ENCODE data around the gene KBTBD8. TPM values are rescaled to one million over a fixed set of nuclear protein-coding genes. Genes with fewer than 3 reads are reported as not detected.

Gene KBTBD8
- total and polyA plus RNA-seq, 2 of the 8 experiments (the other 6 are each of a cell fraction or from before 2014, with no cell fraction given): 3.2 to 23.9 TPM

DNA sequence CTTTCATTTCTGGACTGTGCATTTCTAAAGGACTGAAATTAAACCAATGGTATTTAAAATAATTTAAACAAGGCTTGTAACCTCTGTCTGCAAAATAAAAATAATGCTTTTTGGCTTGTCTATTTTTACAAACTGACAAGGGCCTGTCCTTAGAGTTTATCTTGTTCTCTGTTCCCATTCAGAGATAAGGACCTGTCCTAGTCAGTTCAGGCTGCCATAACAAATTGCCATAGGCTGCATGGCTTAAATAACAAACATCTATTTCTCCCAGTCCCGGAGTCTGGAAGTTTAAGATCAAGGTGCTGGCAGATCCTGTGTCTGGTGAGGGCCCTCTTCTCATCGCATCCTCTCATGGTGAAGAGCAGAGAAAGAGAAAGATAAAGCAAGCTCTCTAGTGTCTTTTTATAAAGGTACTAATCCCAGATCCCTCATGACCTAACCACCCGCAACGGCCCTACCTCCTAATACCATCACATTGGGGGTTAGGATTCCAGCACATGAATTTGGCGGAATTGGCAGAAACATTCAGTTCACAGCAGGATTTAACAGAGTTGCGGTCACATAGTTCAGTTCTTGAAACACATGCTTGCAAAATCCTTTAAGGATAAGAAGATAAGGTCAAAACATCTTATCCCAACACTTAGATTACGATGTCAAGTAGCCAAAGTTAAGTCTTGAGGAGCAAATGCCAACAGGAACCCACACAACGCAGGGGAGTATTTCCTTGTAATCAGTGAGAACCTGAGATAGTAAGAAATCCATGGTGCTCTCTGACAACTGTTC, 17.8 kb downstream of the KBTBD8 start:
- H2BK12ac ChIP-seq (ENCODE audit: low read depth, low read length): no peak overlapping the region
- no peak overlapping the region for H3K23ac ChIP-seq (ENCODE audit: insufficient read length)
- H2AFZ ChIP-seq (ENCODE audit: low read length): 0 out of 2 replicates have a peak overlapping the region, but pooled peaks have one; percentile 11
- no peaks in the 10 kb centered on the region for H3K79me2 ChIP-seq (ENCODE audit: control insufficient read depth in 1 of 2, insufficient read depth in 2 of 2, low read length in 2 of 2)
- H3K4ac ChIP-seq (replicated peaks; ENCODE audit: insufficient read length, low read depth, low read length): no peak overlapping the region
- no peak overlapping the region for H2BK120ac ChIP-seq (replicated peaks; ENCODE audit: low read depth, low read length)
- H3K79me1 ChIP-seq (ENCODE audit: low read depth, low read length): no peaks in the 10 kb centered on the region
- no peak overlapping the region for H4K91ac ChIP-seq (replicated peaks; ENCODE audit: insufficient read length, low read length)
- no peak overlapping the region for H2AK5ac ChIP-seq (ENCODE audit: low read depth, low read length)
- ChIA-PET CTCF (ENCODE audit: partially characterized antibody) (interaction anchor here (0.7 to 1.9 kb wide), 2 partner anchors 25 to 77 kb away, joined by 3 to 4 read pairs; no protein-coding TSS in a partner anchor), POLR2A (ENCODE audit: partially characterized antibody) (no interaction called here)
- FAIRE-seq: no peak
- H3K36me3 ChIP-seq (ENCODE audit: control insufficient read depth in 2 of 4, insufficient read depth in 4 of 4, low read length in 3 of 4): no peaks in the 10 kb centered on the region
- H3K27me3 ChIP-seq (replicated peaks in 1 of 4; ENCODE audit: control insufficient read depth in 3 of 4, extremely low read depth in 1 of 4, insufficient read depth in 3 of 4, low read length in 3 of 4): no peaks in the 10 kb centered on the region
- H4K20me1 ChIP-seq (replicated peaks in 1 of 2; ENCODE audit: control insufficient read depth in 1 of 2, insufficient read depth in 2 of 2, low read length in 2 of 2): no peaks in the 10 kb centered on the region
- no peak overlapping the region for H3K9ac ChIP-seq (replicated peaks in 1 of 4; ENCODE audit: extremely low read depth in 1 of 4, low read depth in 3 of 4, low read length in 3 of 4)
- WGBS, 2 experiments (ENCODE audit: extremely low coverage in 1 of 2, insufficient coverage in 1 of 2, insufficient read length in 1 of 2, insufficient replicate concordance in 2 of 2, low coverage in 1 of 2, low lambda C conversion rate in 2 of 2, missing lambda C conversion rate in 1 of 2): 92% methylated on average over 8 of the region's 8 CpGs; no CpG with 5 or more reads in 1 of the 2 experiments
- H3K27ac ChIP-seq (ENCODE audit: low read depth, low read length): no peak overlapping the region
- no peaks in the 10 kb centered on the region for H3K9me3 ChIP-seq (ENCODE audit: insufficient read depth in 2 of 2, low read depth in 1 of 2, low read length in 1 of 2)
- no peak overlapping the region for H4K8ac ChIP-seq (ENCODE audit: extremely low read depth, insufficient read depth, low read length)
- H3K18ac ChIP-seq (ENCODE audit: extremely low read depth, low read length): no peak overlapping the region
- H2BK5ac ChIP-seq (ENCODE audit: low read depth, low read length): no peak overlapping the region
- H2BK20ac ChIP-seq (ENCODE audit: low read length): no peak overlapping the region
- H2BK15ac ChIP-seq (ENCODE audit: low read length): no peak overlapping the region
- no peak overlapping the region for H3K4me3 ChIP-seq (ENCODE audit: extremely low read depth in 1 of 4, insufficient read depth in 2 of 4, low read depth in 3 of 4, low read length in 4 of 4)
- no peak for DNase-seq (ENCODE audit: low read depth in 1 of 2, low spot score in 2 of 2)
- no peaks in the 10 kb centered on the region for H3K23me2 ChIP-seq (ENCODE audit: low read depth, low read length)
- no peak overlapping the region for H3K14ac ChIP-seq (ENCODE audit: insufficient read length)
- peaks cover 0 to 7% (median 2%) of the 10 kb centered on the region in 4 experiments; a peak in 3 of 7 replicates for H3K4me1 ChIP-seq (replicated peaks in 1 of 4; ENCODE audit: control insufficient read depth in 3 of 4, insufficient read depth in 4 of 4, low read length in 3 of 4)
- no peak overlapping the region for H4K5ac ChIP-seq (ENCODE audit: insufficient read length, low read depth, low read length)
- no peak overlapping the region for H3K4me2 ChIP-seq (ENCODE audit: insufficient read depth in 1 of 2, low read depth in 2 of 2, low read length in 2 of 2)
- no peak overlapping the region for H3K56ac ChIP-seq (replicated peaks; ENCODE audit: insufficient read length, low read depth, low read length)
- TF ChIP-seq YY1 (IDR thresholded peaks at IDR 0.05; ENCODE audit: low read depth, low read length) (no peak), NRF1 (IDR thresholded peaks at IDR 0.05; ENCODE audit: low read depth, low read length) (no peak), BCL11A (IDR thresholded peaks at IDR 0.05; ENCODE audit: low read depth in 2 of 2, low read length in 2 of 2) (no peak), SP4 (IDR thresholded peaks at IDR 0.05; ENCODE audit: low read length) (no peak), EP300 (IDR thresholded peaks at IDR 0.05; ENCODE audit: borderline replicate concordance in 1 of 2, low read depth in 2 of 2, low read length in 2 of 2) (no peak), BACH1 (IDR thresholded peaks at IDR 0.05; ENCODE audit: low read length) (no peak), SUZ12 (IDR thresholded peaks at IDR 0.05; ENCODE audit: low read length) (no peak), GTF2F1 (IDR thresholded peaks at IDR 0.05; ENCODE audit: borderline replicate concordance, low read depth, low read length) (no peak), CEBPB (IDR thresholded peaks at IDR 0.05; ENCODE audit: low read depth, low read length) (no peak), KDM1A (IDR thresholded peaks at IDR 0.05; ENCODE audit: borderline replicate concordance, low read length) (no peak), SP1 (IDR thresholded peaks at IDR 0.05; ENCODE audit: low read depth, low read length) (no peak), GABPA (IDR thresholded peaks at IDR 0.05; ENCODE audit: borderline replicate concordance, insufficient read depth, low read length) (no peak), CTBP2 (IDR thresholded peaks at IDR 0.05; ENCODE audit: borderline replicate concordance, insufficient read depth, insufficient read length, low read length) (no peak), TEAD4 (IDR thresholded peaks at IDR 0.05; ENCODE audit: low read depth, low read length) (no peak)
